Prostate gland (tissue), 2 donors: ENCODE measurements around the gene TTLL13. TPM values are rescaled to one million over a fixed set of nuclear protein-coding genes. Genes with fewer than 3 reads are reported as not detected.

ENCODE experiments used
- DNase-seq: peaks from one replicate; pipeline ENCODE4 v3.0.0-alpha.2; 2019; ENCODE audit warnings: low spot score
- H3K27ac ChIP-seq, 2 donors: fragments of 200-600 bp; sonication (generic); 2 replicates each; pipeline ENCODE4 v1.5.1; 2017 to 2019
- H3K27me3 ChIP-seq: fragments of 200-600 bp; sonication (generic); replicated peaks from 2 replicates; pipeline ENCODE4 v1.5.1; 2019; ENCODE audit not compliant: insufficient read depth
- H3K36me3 ChIP-seq, 2 donors: fragments of 200-600 bp; sonication (generic); 1 replicate in 1 of 2; 2 replicates in 1 of 2; pipeline versions ENCODE4 v1.5.1 to v1.8.1; 2017 to 2019
- H3K4me1 ChIP-seq: fragments of 200-600 bp; sonication (generic); replicated peaks from 2 replicates; pipeline ENCODE4 v1.5.1; 2019
- H3K4me3 ChIP-seq, 2 donors: fragments of 200-600 bp; sonication (generic); 2 replicates each; pipeline ENCODE4 v1.5.1; 2017 to 2019
- H3K9me3 ChIP-seq: fragments of 200-600 bp; sonication (generic); 2 replicates; pipeline ENCODE4 v1.5.1; 2017
- CTCF ChIP-seq, 4 experiments: fragments of 200-600 bp in 2 of 4; fragments of 450-650 bp in 2 of 4; sonication (generic) in 2 of 4; IDR thresholded peaks; 1 replicate in 3 of 4; 2 replicates in 1 of 4; pipeline ENCODE4 v1.5.1; 2016 to 2019; ENCODE audit warnings: antibody characterized with exemption in 4 of 4, mild to moderate bottlenecking in 2 of 4, moderate library complexity in 2 of 4
- POLR2A ChIP-seq: fragments of 450-650 bp; IDR thresholded peaks from one replicate; pipeline ENCODE4 v1.6.1; 2016; ENCODE audit warnings: antibody characterized with exemption, mild to moderate bottlenecking
- POLR2AphosphoS5 ChIP-seq: sonication (generic); formaldehyde crosslinking; IDR thresholded peaks from one replicate; pipeline ENCODE4 v1.6.1; 2017; ENCODE audit warnings: antibody characterized with exemption
- WGBS: methylation state at CpG from one replicate; pipeline ENCODE4 v1.1.5; 2018; 5-methylcytosine and 5-hydroxymethylcytosine counted together
- intact Hi-C: fragments of 100-400 bp; cut with DNase I; formaldehyde crosslinking; loops from one replicate; pipeline ENCODE4 v1.14.2; 2022
- total RNA-seq, 2 donors: library from RNA; depleted of rRNA; stranded (reverse); fragments of >200 nt; gene quantifications; one replicate each; pipeline ENCODE4 v1.1.0, GENCODE V29; 2016

The TTLL13 gene
- total RNA-seq, 2 donors from 2014 or later: 0.51 TPM; not detected in 1

- intact Hi-C loops: no loop called here
- DNase-seq: no peak
- WGBS: 86% methylated on average over 32 of the region's 38 CpGs
- H3K36me3 ChIP-seq: peaks cover 19 to 35% of the 10 kb centered on the region in 2 donors
- H3K27ac ChIP-seq: peak overlapping the region in 1 of 2 donors; percentile 90
- no peaks in the 10 kb centered on the region for H3K27me3 ChIP-seq
- no peaks in the 10 kb centered on the region for H3K9me3 ChIP-seq
- H3K4me3 ChIP-seq: no peak overlapping the region
- no peak for TF ChIP-seq POLR2A
- TF ChIP-seq POLR2AphosphoS5: no peak
- TF ChIP-seq CTCF (IDR thresholded peaks at IDR 0.05): no peak
- peaks cover 10% of the 10 kb centered on the region for H3K4me1 ChIP-seq
Observed at GRCh38 chr15:90227816-90228772, 21.3 kb upstream of the TTLL13 start.

- no peak for DNase-seq
- no peak overlapping the region for H3K4me3 ChIP-seq
- H3K4me1 ChIP-seq: peaks cover 10% of the 10 kb centered on the region
- H3K36me3 ChIP-seq: peaks cover 14 to 28% of the 10 kb centered on the region in 2 donors
- intact Hi-C loops: no loop called here
- H3K27ac ChIP-seq: peak overlapping the region; percentile 43 to 90
- WGBS: 71% methylated on average over 15 of the region's 15 CpGs
- H3K27me3 ChIP-seq: no peaks in the 10 kb centered on the region
- H3K9me3 ChIP-seq: no peaks in the 10 kb centered on the region
- TF ChIP-seq POLR2AphosphoS5: no peak
- TF ChIP-seq CTCF (IDR thresholded peaks at IDR 0.05): no peak
- no peak for TF ChIP-seq POLR2A
Observed at GRCh38 chr15:90228960-90229359, 20.4 kb upstream of the TTLL13 start.

- H3K27ac ChIP-seq: peak overlapping the region; percentile 90 to 95
- intact Hi-C loops: no loop called here
- H3K36me3 ChIP-seq: peaks cover 11 to 17% of the 10 kb centered on the region in 2 donors
- WGBS: 39% methylated on average over 12 of the region's 12 CpGs
- peaks cover 17% of the 10 kb centered on the region for H3K4me1 ChIP-seq
- TF ChIP-seq POLR2AphosphoS5: no peak
- TF ChIP-seq POLR2A: no peak
- no peak for TF ChIP-seq CTCF (IDR thresholded peaks at IDR 0.05)
- no peak overlapping the region for H3K4me3 ChIP-seq
- peak; percentile 43 for DNase-seq
- H3K9me3 ChIP-seq: no peaks in the 10 kb centered on the region
- no peaks in the 10 kb centered on the region for H3K27me3 ChIP-seq
Observed at GRCh38 chr15:90230071-90230494, 19.3 kb upstream of the TTLL13 start.

- WGBS: 83% methylated on average over 8 of the region's 8 CpGs
- H3K36me3 ChIP-seq: peaks cover 7 to 13% of the 10 kb centered on the region in 2 donors
- peak overlapping the region; percentile 90 to 95 for H3K27ac ChIP-seq
Observed at GRCh38 chr15:90230610-90231009, 18.7 kb upstream of the TTLL13 start.

More at GRCh38 chr15:90230610-90231009, 18.7 kb upstream of the TTLL13 start:
- TF ChIP-seq POLR2A (no peak), CTCF (IDR thresholded peaks at IDR 0.05) (no peak), POLR2AphosphoS5 (no peak)
- Histone ChIP-seq H3K4me3 (no peak overlapping the region), H3K27me3 (no peaks in the 10 kb centered on the region), H3K9me3 (no peaks in the 10 kb centered on the region), H3K4me1 (peaks cover 17% of the 10 kb centered on the region)
- DNase-seq: no peak
- intact Hi-C loops: no loop called here
